ENCODE results near the gene CDKN2AIP.

CDKN2AIP gene

GRCh38 chr4:183400035-183400434 lies 44.4 kb upstream of the CDKN2AIP start:
- TF ChIP-seq YY1 (IDR thresholded peaks at IDR 0.05; ENCODE audit: insufficient read depth, insufficient read length) (no peak), SUZ12 (IDR thresholded peaks at IDR 0.05; ENCODE audit: extremely low read depth, insufficient read depth, insufficient read length) (no peak), ZNF274 (IDR thresholded peaks at IDR 0.05; ENCODE audit: low read depth, low read length) (no peak)
- no peaks in the 10 kb centered on the region for H3K27me3 ChIP-seq (ENCODE audit: insufficient read depth, insufficient read length)
- H3K4me1 ChIP-seq (ENCODE audit: insufficient read depth, insufficient read length): peaks cover 3% of the 10 kb centered on the region
- H3K36me3 ChIP-seq (ENCODE audit: insufficient read depth, insufficient read length, low read length): no peaks in the 10 kb centered on the region
- no peak overlapping the region for H3K9ac ChIP-seq (ENCODE audit: insufficient read length, low read depth)
- no peaks in the 10 kb centered on the region for H3K9me3 ChIP-seq (ENCODE audit: insufficient read depth, low read length)
- H3K4me3 ChIP-seq (ENCODE audit: insufficient read length, low read depth): no peak overlapping the region
- DNase-seq (ENCODE audit: low read depth, low spot score): no peak

GRCh38 chr4:183401473-183401872 lies 43.0 kb upstream of the CDKN2AIP start:
- no peaks in the 10 kb centered on the region for H3K27me3 ChIP-seq (ENCODE audit: insufficient read depth, insufficient read length)
- H3K36me3 ChIP-seq (ENCODE audit: insufficient read depth, insufficient read length, low read length): no peaks in the 10 kb centered on the region
- no peak for TF ChIP-seq SUZ12 (IDR thresholded peaks at IDR 0.05; ENCODE audit: extremely low read depth, insufficient read depth, insufficient read length)
- no peak for TF ChIP-seq ZNF274 (IDR thresholded peaks at IDR 0.05; ENCODE audit: low read depth, low read length)
- TF ChIP-seq YY1 (IDR thresholded peaks at IDR 0.05; ENCODE audit: insufficient read depth, insufficient read length): no peak
- H3K4me1 ChIP-seq (ENCODE audit: insufficient read depth, insufficient read length): peaks cover 3% of the 10 kb centered on the region
- no peak for DNase-seq (ENCODE audit: low read depth, low spot score)
- no peaks in the 10 kb centered on the region for H3K9me3 ChIP-seq (ENCODE audit: insufficient read depth, low read length)
- no peak overlapping the region for H3K4me3 ChIP-seq (ENCODE audit: insufficient read length, low read depth)
- no peak overlapping the region for H3K9ac ChIP-seq (ENCODE audit: insufficient read length, low read depth)

- H3K27me3 ChIP-seq (ENCODE audit: insufficient read depth, insufficient read length): no peaks in the 10 kb centered on the region
- peaks cover 3% of the 10 kb centered on the region for H3K4me1 ChIP-seq (ENCODE audit: insufficient read depth, insufficient read length)
- no peaks in the 10 kb centered on the region for H3K36me3 ChIP-seq (ENCODE audit: insufficient read depth, insufficient read length, low read length)
- no peak overlapping the region for H3K4me3 ChIP-seq (ENCODE audit: insufficient read length, low read depth)
- DNase-seq (ENCODE audit: low read depth, low spot score): no peak
- H3K9ac ChIP-seq (ENCODE audit: insufficient read length, low read depth): no peak overlapping the region
- H3K9me3 ChIP-seq (ENCODE audit: insufficient read depth, low read length): no peaks in the 10 kb centered on the region
- TF ChIP-seq YY1 (IDR thresholded peaks at IDR 0.05; ENCODE audit: insufficient read depth, insufficient read length): no peak
- TF ChIP-seq ZNF274 (IDR thresholded peaks at IDR 0.05; ENCODE audit: low read depth, low read length): no peak
- no peak for TF ChIP-seq SUZ12 (IDR thresholded peaks at IDR 0.05; ENCODE audit: extremely low read depth, insufficient read depth, insufficient read length)
Observed at GRCh38 chr4:183402771-183403170, 41.7 kb upstream of the CDKN2AIP start.

- H3K9me3 ChIP-seq (ENCODE audit: insufficient read depth, low read length): no peaks in the 10 kb centered on the region
- DNase-seq (ENCODE audit: low read depth, low spot score): no peak
- H3K27me3 ChIP-seq (ENCODE audit: insufficient read depth, insufficient read length): no peaks in the 10 kb centered on the region
- TF ChIP-seq SUZ12 (IDR thresholded peaks at IDR 0.05; ENCODE audit: extremely low read depth, insufficient read depth, insufficient read length) (no peak), YY1 (IDR thresholded peaks at IDR 0.05; ENCODE audit: insufficient read depth, insufficient read length) (no peak), ZNF274 (IDR thresholded peaks at IDR 0.05; ENCODE audit: low read depth, low read length) (no peak)
- peaks cover 3% of the 10 kb centered on the region for H3K4me1 ChIP-seq (ENCODE audit: insufficient read depth, insufficient read length)
- no peak overlapping the region for H3K4me3 ChIP-seq (ENCODE audit: insufficient read length, low read depth)
- no peak overlapping the region for H3K9ac ChIP-seq (ENCODE audit: insufficient read length, low read depth)
- H3K36me3 ChIP-seq (ENCODE audit: insufficient read depth, insufficient read length, low read length): no peaks in the 10 kb centered on the region
Observed at GRCh38 chr4:183403486-183403885, 41.0 kb upstream of the CDKN2AIP start.

GRCh38 chr4:183403961-183404360 lies 40.5 kb upstream of the CDKN2AIP start:
- Histone ChIP-seq H3K36me3 (ENCODE audit: insufficient read depth, insufficient read length, low read length) (no peaks in the 10 kb centered on the region), H3K9ac (ENCODE audit: insufficient read length, low read depth) (no peak overlapping the region), H3K9me3 (ENCODE audit: insufficient read depth, low read length) (no peaks in the 10 kb centered on the region), H3K27me3 (ENCODE audit: insufficient read depth, insufficient read length) (no peaks in the 10 kb centered on the region), H3K4me3 (ENCODE audit: insufficient read length, low read depth) (no peak overlapping the region), H3K4me1 (ENCODE audit: insufficient read depth, insufficient read length) (peaks cover 3% of the 10 kb centered on the region)
- TF ChIP-seq YY1 (IDR thresholded peaks at IDR 0.05; ENCODE audit: insufficient read depth, insufficient read length) (no peak), SUZ12 (IDR thresholded peaks at IDR 0.05; ENCODE audit: extremely low read depth, insufficient read depth, insufficient read length) (no peak), ZNF274 (IDR thresholded peaks at IDR 0.05; ENCODE audit: low read depth, low read length) (no peak)
- DNase-seq (ENCODE audit: low read depth, low spot score): no peak

GRCh38 chr4:183405303-183405702 lies 39.1 kb upstream of the CDKN2AIP start:
- no peak overlapping the region for H3K4me3 ChIP-seq (ENCODE audit: insufficient read length, low read depth)
- no peak overlapping the region for H3K9ac ChIP-seq (ENCODE audit: insufficient read length, low read depth)
- no peaks in the 10 kb centered on the region for H3K27me3 ChIP-seq (ENCODE audit: insufficient read depth, insufficient read length)
- TF ChIP-seq ZNF274 (IDR thresholded peaks at IDR 0.05; ENCODE audit: low read depth, low read length) (no peak), SUZ12 (IDR thresholded peaks at IDR 0.05; ENCODE audit: extremely low read depth, insufficient read depth, insufficient read length) (no peak), YY1 (IDR thresholded peaks at IDR 0.05; ENCODE audit: insufficient read depth, insufficient read length) (no peak)
- H3K9me3 ChIP-seq (ENCODE audit: insufficient read depth, low read length): no peaks in the 10 kb centered on the region
- no peaks in the 10 kb centered on the region for H3K36me3 ChIP-seq (ENCODE audit: insufficient read depth, insufficient read length, low read length)
- no peak for DNase-seq (ENCODE audit: low read depth, low spot score)
- no peaks in the 10 kb centered on the region for H3K4me1 ChIP-seq (ENCODE audit: insufficient read depth, insufficient read length)

- peak overlapping the region; percentile 9 for H3K4me3 ChIP-seq (ENCODE audit: insufficient read length, low read depth)
- no peak overlapping the region for H3K9ac ChIP-seq (ENCODE audit: insufficient read length, low read depth)
- DNase-seq (ENCODE audit: low read depth, low spot score): peak; percentile 70
- no peaks in the 10 kb centered on the region for H3K4me1 ChIP-seq (ENCODE audit: insufficient read depth, insufficient read length)
- no peaks in the 10 kb centered on the region for H3K9me3 ChIP-seq (ENCODE audit: insufficient read depth, low read length)
- H3K36me3 ChIP-seq (ENCODE audit: insufficient read depth, insufficient read length, low read length): no peaks in the 10 kb centered on the region
- TF ChIP-seq SUZ12 (IDR thresholded peaks at IDR 0.05; ENCODE audit: extremely low read depth, insufficient read depth, insufficient read length) (no peak), ZNF274 (IDR thresholded peaks at IDR 0.05; ENCODE audit: low read depth, low read length) (no peak), YY1 (IDR thresholded peaks at IDR 0.05; ENCODE audit: insufficient read depth, insufficient read length) (no peak)
- H3K27me3 ChIP-seq (ENCODE audit: insufficient read depth, insufficient read length): no peaks in the 10 kb centered on the region
Observed at GRCh38 chr4:183407128-183407585, 37.3 kb upstream of the CDKN2AIP start.

Measured in NT2/D1 (cell line).